NCI-H69 (cell line): ENCODE measurements around the gene RSPO4.

Source experiments
- DNase-seq: peaks from one replicate; lab custom pipeline; 2025; lab: John Stamatoyannopoulos, UW

RSPO4 gene

GRCh38 chr20:967796-968742 lies 34.0 kb downstream of the RSPO4 start:
- peak; percentile 13 for DNase-seq

DNA sequence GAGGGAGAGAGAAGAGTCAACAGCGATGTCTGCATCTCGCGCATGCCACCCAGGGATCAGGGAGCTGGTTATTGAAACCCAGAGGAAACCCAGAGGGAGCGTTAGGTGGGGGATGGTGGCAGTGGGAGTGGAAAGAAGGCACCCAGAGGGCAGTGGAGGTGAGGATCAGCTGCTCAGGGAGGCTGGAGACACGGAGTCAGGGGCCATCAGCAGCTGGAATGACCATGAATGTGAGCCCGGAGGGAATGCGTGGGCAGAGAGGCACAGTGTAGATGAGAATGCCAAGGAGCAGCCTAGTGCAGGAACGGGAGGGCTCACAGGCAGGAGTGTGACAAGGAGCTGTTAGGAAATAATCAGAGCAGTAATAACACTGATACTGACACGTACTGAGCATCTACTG lies 36.2 kb downstream of the RSPO4 start:
- no peak for DNase-seq

DNA sequence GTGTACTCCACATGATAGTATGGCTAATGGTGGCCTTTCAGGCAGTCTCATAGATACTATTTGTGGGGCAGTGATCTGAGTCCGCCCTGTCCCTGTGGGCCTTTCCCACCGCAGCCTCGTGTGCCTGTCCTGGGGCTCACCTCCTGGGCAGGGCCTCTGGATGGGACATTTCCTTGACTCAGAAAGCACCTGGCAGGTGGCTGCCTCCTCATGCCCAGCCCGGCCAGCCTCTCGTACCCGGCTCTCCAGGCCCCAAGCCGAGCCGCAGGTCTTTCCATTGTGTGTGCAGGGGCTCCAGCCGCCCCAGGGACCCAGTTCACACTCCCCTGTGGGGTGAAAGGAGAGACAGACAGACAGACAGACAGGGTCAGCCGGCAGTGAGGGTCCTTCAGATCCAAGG lies 38.3 kb downstream of the RSPO4 start:
- DNase-seq: no peak

DNA sequence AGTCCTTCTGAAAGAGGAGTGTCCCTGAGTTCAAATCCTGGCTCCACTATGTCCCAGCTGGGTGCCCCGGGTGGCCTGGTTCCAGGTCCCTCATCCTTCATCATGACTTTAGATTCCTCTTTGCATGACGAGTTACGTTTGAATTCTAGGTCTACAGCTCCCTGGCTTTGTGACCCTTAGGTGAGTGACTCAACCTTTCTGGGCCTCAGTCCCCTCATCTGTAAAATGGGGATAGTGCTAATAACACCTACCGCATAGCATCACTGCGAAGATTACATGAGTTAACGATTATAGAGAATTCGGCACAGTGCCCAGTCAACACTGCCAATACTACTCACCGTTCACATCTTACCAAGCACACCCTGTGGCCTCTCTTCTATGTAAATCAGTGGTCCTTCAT lies 39.4 kb downstream of the RSPO4 start:
- DNase-seq: no peak

DNA sequence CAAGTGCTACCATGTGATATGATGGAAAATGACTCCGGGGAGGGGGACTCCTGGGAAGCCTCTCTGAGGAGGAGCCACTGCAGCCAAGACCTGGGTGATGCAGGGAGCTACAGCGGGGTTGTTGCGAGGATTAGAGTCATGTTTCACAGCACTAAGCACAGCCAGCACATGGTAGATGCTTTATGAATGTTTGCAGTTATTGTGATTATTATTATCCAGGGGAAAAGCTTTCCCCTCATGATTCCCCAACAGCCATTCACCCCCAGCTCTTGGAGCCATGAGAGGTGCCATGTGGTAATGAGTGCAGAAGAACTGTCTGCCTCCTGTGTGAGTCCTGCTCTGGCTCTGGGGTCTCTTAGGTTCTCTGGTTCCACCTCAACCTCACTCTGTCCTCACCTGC lies 39.9 kb downstream of the RSPO4 start:
- DNase-seq: no peak

DNA sequence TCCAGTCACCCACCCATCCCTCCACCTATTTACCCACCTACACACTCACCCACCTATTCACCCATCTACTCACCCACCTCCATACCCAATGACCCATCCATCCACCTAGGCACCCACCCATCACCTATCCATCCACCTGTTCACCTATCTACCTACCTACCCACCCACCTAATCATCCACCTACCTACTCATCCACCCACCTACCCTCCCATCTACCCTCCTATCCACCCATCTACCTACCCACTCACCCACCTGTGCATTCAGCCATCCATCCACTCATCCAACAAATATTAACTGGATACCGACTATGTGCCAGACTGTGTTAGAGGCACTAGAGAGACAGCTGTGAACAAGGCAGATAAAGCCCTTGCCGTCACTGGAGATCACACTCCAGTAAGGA lies 40.3 kb downstream of the RSPO4 start:
- no peak for DNase-seq

GRCh38 chr20:959996-960615 lies 42.0 kb downstream of the RSPO4 start:
- DNase-seq: no peak

GRCh38 chr20:958936-959815 lies 42.9 kb downstream of the RSPO4 start:
- no peak for DNase-seq

DNA sequence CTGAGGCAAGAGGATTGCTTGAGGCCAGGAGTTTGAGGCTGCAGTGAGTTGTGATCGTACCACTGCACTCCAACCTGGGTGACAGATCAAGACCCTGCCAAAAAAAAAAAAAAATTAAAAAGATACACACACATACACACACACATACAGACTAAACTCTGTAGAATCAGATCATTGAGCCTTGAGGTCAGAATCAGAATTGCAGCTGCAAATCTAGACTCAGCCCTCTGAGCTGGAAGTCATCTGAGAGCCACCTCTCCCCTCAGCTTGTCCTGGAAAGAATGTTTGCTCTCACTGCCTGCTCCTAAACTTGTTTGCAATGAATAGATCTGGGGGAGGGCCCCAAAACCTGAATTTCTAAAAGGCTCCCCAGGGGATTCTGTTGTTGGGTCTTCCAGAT lies 44.6 kb downstream of the RSPO4 start:
- no peak for DNase-seq

DNA sequence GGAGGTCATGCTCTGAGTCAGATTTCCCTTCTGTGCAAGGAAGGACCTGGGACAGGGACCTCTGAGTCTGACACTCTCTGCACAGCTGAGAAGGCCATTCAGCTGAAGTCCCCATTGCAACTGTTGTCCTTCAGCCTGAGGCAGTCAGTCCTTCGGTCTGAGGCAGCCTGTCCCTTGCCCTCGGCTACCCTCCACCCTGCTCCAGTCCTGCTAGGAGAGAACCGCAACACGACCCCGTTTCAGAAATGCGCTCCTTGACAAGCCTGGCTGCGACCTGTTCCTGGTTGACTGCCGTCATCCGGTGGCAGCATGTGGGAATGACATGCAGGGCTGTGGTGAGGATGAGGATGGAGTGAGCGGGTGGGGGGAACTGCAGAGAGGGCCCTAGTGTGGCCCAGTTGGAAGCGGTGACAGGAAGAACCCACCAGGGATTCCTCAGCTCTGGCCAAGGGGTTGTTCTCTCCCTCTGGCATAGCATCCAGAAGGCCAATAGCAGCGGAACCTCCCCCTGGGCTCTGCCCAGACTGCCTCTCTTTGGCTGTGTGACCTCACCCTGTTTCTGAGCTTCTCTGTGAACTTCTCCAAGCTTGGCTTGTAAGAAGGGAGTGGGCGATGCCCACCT lies 45.7 kb downstream of the RSPO4 start:
- peak; percentile 78 for DNase-seq

- DNase-seq: no peak
Measured at GRCh38 chr20:955656-956055, 46.5 kb downstream of the RSPO4 start.

GRCh38 chr20:955111-955510 lies 47.0 kb downstream of the RSPO4 start:
- DNase-seq: no peak

DNA sequence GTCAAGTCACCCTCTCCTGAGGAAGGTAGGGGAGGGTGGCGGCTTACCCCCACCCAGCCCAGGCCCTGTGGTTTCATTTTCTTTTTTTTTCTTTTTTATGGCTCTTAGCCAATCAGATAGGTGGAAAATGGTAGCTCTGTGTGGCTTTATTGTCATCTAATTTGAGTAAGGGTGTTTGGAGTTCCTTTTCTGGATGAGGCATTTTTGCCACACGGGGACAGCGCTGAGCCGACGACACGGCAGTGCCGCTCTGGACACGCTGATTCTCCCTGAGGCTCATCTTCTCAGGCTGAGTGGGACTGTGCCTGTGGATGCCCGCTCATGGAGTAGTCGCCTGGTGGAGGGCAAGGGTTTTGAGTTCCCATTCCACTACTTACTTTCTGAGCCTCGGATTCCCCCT lies 48.4 kb downstream of the RSPO4 start:
- peak; percentile 56 for DNase-seq

- DNase-seq: no peak
Measured at GRCh38 chr20:952196-952795, 49.8 kb downstream of the RSPO4 start.

- DNase-seq: peak; percentile 35
Measured at GRCh38 chr20:951384-952169, 50.5 kb downstream of the RSPO4 start.

DNA sequence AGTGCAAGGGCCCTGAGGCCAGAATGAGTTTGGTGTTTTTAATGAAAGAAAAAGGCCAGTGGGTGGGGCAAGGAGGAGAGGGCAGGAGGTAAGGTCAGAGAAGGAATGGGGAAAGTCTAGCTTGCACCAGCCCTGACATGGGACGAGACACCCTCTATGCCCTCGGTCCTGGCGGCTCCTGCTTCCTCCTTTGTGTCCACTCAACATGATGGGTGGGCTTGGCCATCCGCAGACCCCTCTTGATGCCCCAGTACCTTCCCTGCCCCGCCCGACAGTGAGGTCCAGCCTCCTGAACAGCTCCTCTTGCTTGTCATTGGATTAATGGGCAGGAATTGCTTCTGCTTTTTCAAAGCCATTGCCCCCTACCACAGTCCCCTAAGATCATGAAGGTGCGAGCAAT lies 52.4 kb downstream of the RSPO4 start:
- no peak for DNase-seq

- no peak for DNase-seq
Measured at GRCh38 chr20:946826-947225, 55.3 kb downstream of the RSPO4 start.

GRCh38 chr20:945841-946240 lies 56.3 kb downstream of the RSPO4 start:
- DNase-seq: peak; percentile 30

- DNase-seq: no peak
Measured at GRCh38 chr20:944774-945410, 57.2 kb downstream of the RSPO4 start.

DNA sequence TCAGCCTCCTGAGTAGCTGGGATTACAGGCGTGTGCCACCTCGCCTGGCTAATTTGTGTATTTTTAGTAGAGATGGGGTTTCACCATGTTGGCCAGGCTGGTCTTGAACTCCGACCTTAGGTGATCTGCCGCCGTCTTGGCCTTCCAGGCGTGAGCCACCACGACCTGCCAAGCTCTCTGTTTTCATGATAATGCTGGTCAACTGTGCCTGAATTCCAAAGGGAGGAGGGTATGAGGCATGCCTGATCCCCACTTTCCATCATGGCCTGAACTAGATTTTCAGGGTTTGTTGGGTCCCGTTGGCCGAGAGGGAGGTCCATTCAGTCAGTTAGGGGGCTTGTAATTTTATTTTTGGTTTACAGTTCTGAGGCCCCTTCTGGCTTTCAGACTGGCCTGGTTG lies 58.0 kb downstream of the RSPO4 start:
- DNase-seq: no peak
